ENCODE data around the gene MINDY4. TPM values are rescaled to one million over a fixed set of nuclear protein-coding genes. Genes with fewer than 3 reads are reported as not detected.

MINDY4 gene
- total and polyA plus RNA-seq, 2 of the 13 experiments (the other 11 are each of a cell fraction or from before 2014, with no cell fraction given) = not detected

DNA sequence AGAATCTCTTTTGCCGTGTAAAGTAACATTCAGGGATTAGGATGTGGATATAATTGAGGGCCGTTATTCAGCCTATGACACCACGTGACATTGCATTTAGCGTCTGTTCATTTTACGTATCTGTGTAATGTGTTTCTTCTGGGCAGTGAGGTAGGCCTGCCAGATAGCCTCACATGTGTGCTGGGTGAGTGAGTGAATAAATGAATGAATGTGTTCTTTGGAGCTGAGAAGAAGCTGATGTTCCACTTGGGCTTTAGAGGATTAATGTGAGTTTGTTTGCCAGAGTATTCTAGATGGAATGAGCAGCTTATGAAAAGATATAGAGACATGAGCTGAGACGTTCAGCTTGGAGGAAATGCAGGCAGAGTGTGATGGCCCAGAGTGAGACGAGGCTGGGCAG, 55.0 kb downstream of the MINDY4 start (continued):
- TF ChIP-seq, protein P1, sequence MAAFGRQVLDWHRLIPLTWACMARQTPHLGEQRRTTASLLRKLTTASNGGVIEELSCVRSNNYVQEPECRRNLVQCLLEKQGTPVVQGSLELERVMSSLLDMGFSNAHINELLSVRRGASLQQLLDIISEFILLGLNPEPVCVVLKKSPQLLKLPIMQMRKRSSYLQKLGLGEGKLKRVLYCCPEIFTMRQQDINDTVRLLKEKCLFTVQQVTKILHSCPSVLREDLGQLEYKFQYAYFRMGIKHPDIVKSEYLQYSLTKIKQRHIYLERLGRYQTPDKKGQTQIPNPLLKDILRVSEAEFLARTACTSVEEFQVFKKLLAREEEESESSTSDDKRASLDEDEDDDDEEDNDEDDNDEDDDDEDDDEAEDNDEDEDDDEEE (CRISPR knock-in tag; IDR thresholded peaks at IDR 0.05) = no peak
- TF ChIP-seq ZNF605 (CRISPR knock-in tag; IDR thresholded peaks at IDR 0.05) (no peak), ZKSCAN8 (CRISPR knock-in tag; IDR thresholded peaks at IDR 0.05; ENCODE audit: borderline replicate concordance) (no peak), TAF15 (IDR thresholded peaks at IDR 0.05; ENCODE audit: low read depth, low read length, poor library complexity, severe bottlenecking) (no peak)

DNA sequence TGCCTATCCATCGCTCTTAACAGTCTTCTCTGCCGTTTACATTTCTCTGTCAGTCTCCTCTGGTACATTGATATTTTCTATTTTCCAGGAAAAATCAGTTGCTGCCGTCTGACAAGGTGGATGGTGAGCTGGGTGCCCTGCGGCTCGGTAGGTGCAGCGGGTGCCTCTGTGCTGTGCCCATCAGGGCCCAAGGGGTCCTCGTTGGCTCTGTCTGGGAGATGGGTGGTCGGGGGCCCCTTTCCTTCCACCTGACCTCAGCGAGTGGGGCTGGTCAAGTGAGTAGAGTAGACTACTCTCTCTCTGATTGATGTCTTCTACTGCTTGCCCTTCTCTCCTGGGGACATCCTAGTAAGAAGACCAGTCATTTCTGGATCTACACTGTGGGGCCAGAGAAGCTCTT, 57.4 kb downstream of the MINDY4 start:
- Histone ChIP-seq H3K4me2 (ENCODE audit: low read depth, low read length) (no peak overlapping the region), H3K9me3 (ENCODE audit: low read length) (peaks cover 9% of the 10 kb centered on the region; the same call in 1 of the 2 replicates), H2AFZ (ENCODE audit: low read length) (no peak overlapping the region), H3K36me3 (replicated peaks in 1 of 2; ENCODE audit: control insufficient read depth in 1 of 2, insufficient read depth in 2 of 2, low read length in 2 of 2) (no peaks in the 10 kb centered on the region), H3K9ac (ENCODE audit: insufficient read depth, low read depth, low read length) (no peak overlapping the region), H3K4me1 (ENCODE audit: insufficient read depth, low read length) (no peaks in the 10 kb centered on the region), H3K27ac (ENCODE audit: extremely low read length, insufficient read depth, low read length) (no peak overlapping the region), H3K79me2 (ENCODE audit: insufficient read depth, low read length) (no peaks in the 10 kb centered on the region), H3K27me3 (ENCODE audit: control insufficient read depth in 1 of 2, insufficient read depth in 2 of 2, low read length in 2 of 2) (no peaks in the 10 kb centered on the region; a peak in 1 of 5 replicates), H3K4me3 (replicated peaks in 1 of 3; ENCODE audit: insufficient read depth in 1 of 3, low read depth in 2 of 3, low read length in 3 of 3) (no peak overlapping the region), H4K20me1 (ENCODE audit: insufficient read depth, low read length) (no peaks in the 10 kb centered on the region)
- intact Hi-C loops (cut with micrococcal nuclease; ENCODE audit: unreplicated experiment) (no loop called here), in situ Hi-C loops (cut with HindIII; ENCODE audit: extremely low pct_ligation_motif_present, low pct_unique_long_range_greater_than_20kb) (no loop called here)
- POLR2A ChIA-PET = no interaction called here
- FAIRE-seq (no peak), DNase-seq (ENCODE audit: low spot score) (no peak), ATAC-seq (no peak)
- CTCF ChIA-PET (ENCODE audit: low intra/inter-chr PET ratio, low total read pairs) = no interaction called here
- 17% methylated on average over 9 of the region's 9 CpGs for WGBS (ENCODE audit: low lambda C conversion rate)
- no TSS peak for BruUV-seq (replicated peaks)
- no peak for TF ChIP-seq ZNF333 (CRISPR knock-in tag; IDR thresholded peaks at IDR 0.05; ENCODE audit: borderline replicate concordance)
- TF ChIP-seq ZBTB42 (CRISPR knock-in tag; IDR thresholded peaks at IDR 0.05) = no peak
- no peak for TF ChIP-seq ZFP36 (IDR thresholded peaks at IDR 0.05; ENCODE audit: borderline replicate concordance, low read depth, low read length, partially characterized antibody)
- TF ChIP-seq KDM4B (CRISPR knock-in tag; IDR thresholded peaks at IDR 0.05) = no peak
- no peak for TF ChIP-seq SATB2 (CRISPR knock-in tag; IDR thresholded peaks at IDR 0.05)
- no peak for TF ChIP-seq ZNF343 (CRISPR knock-in tag; IDR thresholded peaks at IDR 0.05)
- TF ChIP-seq, protein P2, sequence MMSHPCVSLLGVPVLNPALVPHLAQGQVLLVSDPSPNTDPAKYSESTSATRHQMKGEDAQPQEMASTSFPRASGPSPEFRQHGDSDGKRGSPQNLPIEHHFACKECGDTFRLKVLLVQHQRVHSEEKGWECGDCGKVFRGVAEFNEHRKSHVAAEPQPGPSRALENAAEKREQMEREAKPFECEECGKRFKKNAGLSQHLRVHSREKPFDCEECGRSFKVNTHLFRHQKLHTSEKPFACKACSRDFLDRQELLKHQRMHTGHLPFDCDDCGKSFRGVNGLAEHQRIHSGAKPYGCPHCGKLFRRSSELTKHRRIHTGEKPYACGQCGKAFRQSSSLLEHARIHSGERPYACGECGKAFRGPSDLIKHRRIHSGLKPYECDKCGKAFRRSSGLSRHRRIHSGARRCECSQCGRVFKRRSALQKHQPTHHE (CRISPR knock-in tag; IDR thresholded peaks at IDR 0.05; ENCODE audit: borderline replicate concordance) = no peak
- TF ChIP-seq, protein P3, sequence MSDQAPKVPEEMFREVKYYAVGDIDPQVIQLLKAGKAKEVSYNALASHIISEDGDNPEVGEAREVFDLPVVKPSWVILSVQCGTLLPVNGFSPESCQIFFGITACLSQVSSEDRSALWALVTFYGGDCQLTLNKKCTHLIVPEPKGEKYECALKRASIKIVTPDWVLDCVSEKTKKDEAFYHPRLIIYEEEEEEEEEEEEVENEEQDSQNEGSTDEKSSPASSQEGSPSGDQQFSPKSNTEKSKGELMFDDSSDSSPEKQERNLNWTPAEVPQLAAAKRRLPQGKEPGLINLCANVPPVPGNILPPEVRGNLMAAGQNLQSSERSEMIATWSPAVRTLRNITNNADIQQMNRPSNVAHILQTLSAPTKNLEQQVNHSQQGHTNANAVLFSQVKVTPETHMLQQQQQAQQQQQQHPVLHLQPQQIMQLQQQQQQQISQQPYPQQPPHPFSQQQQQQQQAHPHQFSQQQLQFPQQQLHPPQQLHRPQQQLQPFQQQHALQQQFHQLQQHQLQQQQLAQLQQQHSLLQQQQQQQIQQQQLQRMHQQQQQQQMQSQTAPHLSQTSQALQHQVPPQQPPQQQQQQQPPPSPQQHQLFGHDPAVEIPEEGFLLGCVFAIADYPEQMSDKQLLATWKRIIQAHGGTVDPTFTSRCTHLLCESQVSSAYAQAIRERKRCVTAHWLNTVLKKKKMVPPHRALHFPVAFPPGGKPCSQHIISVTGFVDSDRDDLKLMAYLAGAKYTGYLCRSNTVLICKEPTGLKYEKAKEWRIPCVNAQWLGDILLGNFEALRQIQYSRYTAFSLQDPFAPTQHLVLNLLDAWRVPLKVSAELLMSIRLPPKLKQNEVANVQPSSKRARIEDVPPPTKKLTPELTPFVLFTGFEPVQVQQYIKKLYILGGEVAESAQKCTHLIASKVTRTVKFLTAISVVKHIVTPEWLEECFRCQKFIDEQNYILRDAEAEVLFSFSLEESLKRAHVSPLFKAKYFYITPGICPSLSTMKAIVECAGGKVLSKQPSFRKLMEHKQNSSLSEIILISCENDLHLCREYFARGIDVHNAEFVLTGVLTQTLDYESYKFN (CRISPR knock-in tag; conservative IDR thresholded peaks at IDR 0.05) = no peak
- TF ChIP-seq ZKSCAN8 (CRISPR knock-in tag; IDR thresholded peaks at IDR 0.05; ENCODE audit: borderline replicate concordance) = no peak
- TF ChIP-seq SNAI1 (CRISPR knock-in tag; IDR thresholded peaks at IDR 0.05; ENCODE audit: borderline replicate concordance) = no peak
- TF ChIP-seq ARID2 (CRISPR knock-in tag; IDR thresholded peaks at IDR 0.05; ENCODE audit: borderline replicate concordance) = no peak
- no peak for TF ChIP-seq ZNF598 (CRISPR knock-in tag; IDR thresholded peaks at IDR 0.05; ENCODE audit: borderline replicate concordance)

All from HepG2 (cell line).